ENCODE data around the gene B3GNT3.

DNA sequence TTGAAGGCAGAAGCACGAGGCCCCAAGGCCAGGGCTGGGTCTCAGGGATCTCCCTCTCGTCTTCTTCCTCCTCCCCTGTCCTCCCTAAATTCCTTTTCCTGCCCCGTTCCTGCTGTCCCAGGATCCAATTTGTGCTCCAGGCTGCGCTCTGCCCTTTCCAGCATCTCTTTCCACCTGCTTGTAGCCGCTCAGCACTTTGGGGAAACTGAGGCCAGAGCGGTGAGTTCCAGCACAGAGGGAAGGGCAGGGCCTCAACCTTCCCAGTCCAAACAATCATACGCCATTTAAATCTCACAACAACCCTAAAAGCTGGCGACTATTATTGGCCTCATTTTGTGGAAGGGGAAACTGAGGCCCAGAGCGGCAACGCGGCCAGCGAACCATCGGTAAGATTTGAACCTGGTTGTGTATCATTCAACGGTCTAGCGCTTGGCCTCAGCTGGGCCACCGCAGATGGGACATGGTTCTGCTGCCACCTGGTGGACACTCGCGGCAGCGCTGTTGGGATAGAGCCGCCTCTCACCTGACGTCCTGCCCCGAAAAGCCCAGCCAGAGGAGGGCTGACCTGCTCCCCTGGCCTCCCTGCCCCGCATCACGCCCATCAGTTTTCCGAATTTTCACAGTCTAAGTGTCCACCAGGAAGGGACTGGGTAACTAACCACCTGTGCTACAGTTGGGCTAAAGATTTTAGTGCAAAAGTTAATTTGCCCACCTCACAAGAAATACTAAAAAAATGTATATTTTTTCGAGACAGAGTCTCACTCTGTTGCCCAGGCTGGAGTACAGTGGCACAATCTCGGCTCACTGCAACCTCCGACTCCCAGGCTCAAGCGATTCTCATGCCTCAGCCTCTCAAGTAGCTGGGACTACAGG lies 60.6 kb downstream of the B3GNT3 start:
- TF ChIP-seq, protein P1, sequence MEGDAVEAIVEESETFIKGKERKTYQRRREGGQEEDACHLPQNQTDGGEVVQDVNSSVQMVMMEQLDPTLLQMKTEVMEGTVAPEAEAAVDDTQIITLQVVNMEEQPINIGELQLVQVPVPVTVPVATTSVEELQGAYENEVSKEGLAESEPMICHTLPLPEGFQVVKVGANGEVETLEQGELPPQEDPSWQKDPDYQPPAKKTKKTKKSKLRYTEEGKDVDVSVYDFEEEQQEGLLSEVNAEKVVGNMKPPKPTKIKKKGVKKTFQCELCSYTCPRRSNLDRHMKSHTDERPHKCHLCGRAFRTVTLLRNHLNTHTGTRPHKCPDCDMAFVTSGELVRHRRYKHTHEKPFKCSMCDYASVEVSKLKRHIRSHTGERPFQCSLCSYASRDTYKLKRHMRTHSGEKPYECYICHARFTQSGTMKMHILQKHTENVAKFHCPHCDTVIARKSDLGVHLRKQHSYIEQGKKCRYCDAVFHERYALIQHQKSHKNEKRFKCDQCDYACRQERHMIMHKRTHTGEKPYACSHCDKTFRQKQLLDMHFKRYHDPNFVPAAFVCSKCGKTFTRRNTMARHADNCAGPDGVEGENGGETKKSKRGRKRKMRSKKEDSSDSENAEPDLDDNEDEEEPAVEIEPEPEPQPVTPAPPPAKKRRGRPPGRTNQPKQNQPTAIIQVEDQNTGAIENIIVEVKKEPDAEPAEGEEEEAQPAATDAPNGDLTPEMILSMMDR (IDR thresholded peaks at IDR 0.05) = peak in 1 of 3 donors; percentile 93
- TF ChIP-seq POLR2A (IDR thresholded peaks at IDR 0.05) = no peak
